Fibroblast of lung (primary cell): ENCODE results near the gene SURF2. TPM values are rescaled to one million over a fixed set of nuclear protein-coding genes. Genes with fewer than 3 reads are reported as not detected.

Experiments
- DNase-seq, 2 donors: peaks; one replicate each; pipeline versions ENCODE4 v3.0.0 to v3.0.0-alpha.2; 2010; ENCODE audit warnings: low read depth in 2 of 2
- H2AFZ ChIP-seq: 2 replicates; pipeline ENCODE4 v1.5.1; 2012; ENCODE audit warnings: low read length, control low read depth, inconsistent platforms
- H3K27ac ChIP-seq: 2 replicates; pipeline ENCODE4 v1.5.1; 2011; ENCODE audit warnings: low read length, control low read depth; ENCODE audit not compliant: insufficient read depth
- H3K27me3 ChIP-seq: 2 replicates; pipeline ENCODE4 v1.5.1; 2011; ENCODE audit warnings: mild to moderate bottlenecking, low read length; ENCODE audit not compliant: control insufficient read depth, insufficient read depth
- H3K36me3 ChIP-seq: 2 replicates; pipeline ENCODE4 v1.5.1; 2011; ENCODE audit warnings: low read length; ENCODE audit not compliant: control insufficient read depth, insufficient read depth
- H3K4me1 ChIP-seq: 2 replicates; pipeline ENCODE4 v1.5.1; 2011; ENCODE audit warnings: low read length; ENCODE audit not compliant: control insufficient read depth, insufficient read depth; ENCODE audit errors: extremely low read depth
- H3K4me2 ChIP-seq: 2 replicates; pipeline ENCODE4 v1.5.1; 2011; ENCODE audit warnings: low read length, control low read depth; ENCODE audit not compliant: insufficient read depth; ENCODE audit errors: extremely low read depth
- H3K4me3 ChIP-seq, 4 experiments: fragments of 200-600 bp in 1 of 4; sonication (generic) in 1 of 4; replicated peaks in 1 of 4; 2 replicates each; pipeline ENCODE4 v1.5.1; 2011 to 2016; ENCODE audit warnings: low read length in 4 of 4, low read depth in 3 of 4, mild to moderate bottlenecking in 3 of 4, control low read depth in 2 of 4, inconsistent platforms in 1 of 4, mixed read lengths in 1 of 4; ENCODE audit not compliant: insufficient read depth in 1 of 4; ENCODE audit errors: control extremely low read depth in 1 of 4
- H3K79me2 ChIP-seq: 2 replicates; pipeline ENCODE4 v1.5.1; 2012; ENCODE audit warnings: mild to moderate bottlenecking, low read length, inconsistent platforms; ENCODE audit not compliant: control insufficient read depth, insufficient read depth
- H3K9ac ChIP-seq: 2 replicates; pipeline ENCODE4 v1.5.1; 2011; ENCODE audit warnings: mild to moderate bottlenecking, low read length, control low read depth; ENCODE audit not compliant: insufficient read depth
- H3K9me3 ChIP-seq: 2 replicates; pipeline ENCODE4 v1.5.1; 2012; ENCODE audit warnings: low read depth, low read length; ENCODE audit not compliant: control insufficient read depth, insufficient read depth
- H4K20me1 ChIP-seq: 2 replicates; pipeline ENCODE4 v1.5.1; 2011; ENCODE audit warnings: low read length; ENCODE audit not compliant: control insufficient read depth, insufficient read depth; ENCODE audit errors: extremely low read depth
- CTCF ChIP-seq, 2 donors: IDR thresholded peaks in 1 of 2; conservative IDR thresholded peaks in 1 of 2; 1 replicate in 1 of 2; 2 replicates in 1 of 2; pipeline ENCODE4 v1.5.1; 2011 to 2012; ENCODE audit warnings: low read length in 2 of 2, control low read depth in 1 of 2, inconsistent platforms in 1 of 2, low read depth in 1 of 2, mild to moderate bottlenecking in 1 of 2
- EZH2 ChIP-seq: IDR thresholded peaks from 2 replicates; pipeline ENCODE4 v1.5.1; 2012; ENCODE audit warnings: low read length, control low read depth, mild to moderate bottlenecking; ENCODE audit errors: missing control alignments
- polyA plus RNA-seq, 2 donors: library from polyadenylated mRNA; depleted of rRNA in 1 of 2; stranded (reverse) in 1 of 2; unstranded in 1 of 2; fragments of >200 nt; gene quantifications; 2 replicates each; pipeline ENCODE4 v1.2.1, GENCODE V29; 2011 to 2012; ENCODE audit warnings: missing spikeins in 1 of 2
- total RNA-seq: library from RNA; depleted of rRNA; stranded (reverse); fragments of >200 nt; gene quantifications from 2 replicates; pipeline ENCODE4 v1.2.1, GENCODE V29; 2014

The SURF2 gene
- total and polyA plus RNA-seq, 2 donors (not counting 1 experiment from before 2014, with no cell fraction given) = 11.2 to 13.9 TPM

DNA sequence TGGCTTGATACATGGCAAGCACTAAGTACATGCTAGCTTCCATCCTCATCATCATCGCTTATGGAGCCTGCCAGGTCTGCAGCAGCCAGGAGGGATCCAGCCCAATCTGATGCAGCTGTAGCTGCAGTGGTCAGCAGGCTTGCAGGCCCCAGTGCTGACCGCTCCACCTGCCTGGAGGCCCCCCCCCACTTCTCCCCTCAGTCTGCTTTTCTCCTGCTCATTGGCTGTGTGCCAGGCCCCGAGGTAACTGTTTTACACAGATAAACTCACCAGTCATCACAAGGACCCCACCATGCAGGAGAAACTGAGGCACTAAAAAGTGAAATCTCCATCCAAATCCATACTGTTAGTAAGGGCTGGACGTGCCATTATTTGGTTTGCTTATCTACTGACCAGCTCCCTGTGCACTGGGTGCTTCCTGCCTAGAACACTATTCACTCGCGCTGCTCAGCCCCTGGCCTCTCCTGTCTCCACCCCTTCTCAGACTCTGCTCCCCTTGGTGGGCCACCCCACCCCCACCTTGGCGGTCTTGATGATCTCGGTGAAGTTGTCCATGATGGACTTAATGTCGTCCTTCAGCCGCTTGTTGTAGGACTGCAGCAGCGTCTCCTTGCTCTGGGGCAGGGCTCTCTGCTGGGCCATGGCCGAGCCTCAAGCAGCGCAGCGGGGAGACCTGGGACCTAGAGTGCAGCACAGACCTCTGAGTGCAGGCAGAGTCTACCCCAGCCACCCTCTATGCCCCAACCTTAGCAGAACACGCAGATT, 10.1 kb upstream of the SURF2 start:
- Histone ChIP-seq H3K36me3 (peaks cover 37% of the 10 kb centered on the region), H3K27me3 (no peaks in the 10 kb centered on the region), H3K9ac (no peak overlapping the region), H3K27ac (peak overlapping the region; percentile 4), H2AFZ (no peak overlapping the region), H3K4me3 (peak overlapping the region; percentile 50 to 95 (median 92)), H3K79me2 (peaks cover 43% of the 10 kb centered on the region), H3K4me1 (peaks cover 11% of the 10 kb centered on the region), H3K4me2 (peak overlapping the region; percentile 85), H3K9me3 (no peaks in the 10 kb centered on the region), H4K20me1 (no peaks in the 10 kb centered on the region)
- no peak for DNase-seq
- TF ChIP-seq EZH2 (no peak), CTCF (conservative IDR thresholded peaks at IDR 0.05 in 1 of 2, IDR thresholded peaks at IDR 0.05 in 1 of 2; ENCODE audit: low read depth in 1 of 2, low read length in 2 of 2) (no peak)

DNA sequence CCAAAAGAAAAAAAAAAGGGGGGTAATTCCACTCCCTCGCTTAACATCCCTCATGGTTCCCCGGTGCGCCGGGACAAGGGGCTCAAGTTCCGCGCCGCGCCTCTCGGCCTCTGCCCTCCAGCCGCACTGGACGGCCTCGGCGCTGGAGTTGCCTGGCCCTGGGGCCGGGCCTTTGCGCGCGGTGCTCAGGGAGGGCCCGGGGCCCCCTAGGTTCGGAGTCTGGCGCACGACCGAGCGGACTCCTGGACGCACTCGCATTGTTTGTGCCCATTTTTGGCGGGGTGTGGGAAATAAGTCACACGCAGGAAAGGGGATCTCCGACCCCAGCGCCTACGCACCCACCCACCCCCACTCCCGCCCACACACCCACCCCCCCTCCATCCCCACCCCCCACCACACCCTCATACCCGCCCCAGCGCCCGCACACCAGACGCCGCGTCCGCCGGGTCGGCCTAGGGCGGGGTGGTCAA, 8.8 kb upstream of the SURF2 start:
- peaks cover 11% of the 10 kb centered on the region for H3K4me1 ChIP-seq
- peak overlapping the region; percentile 66 for H3K27ac ChIP-seq
- peak overlapping the region; percentile 85 for H3K4me2 ChIP-seq
- DNase-seq = peak in 1 of 2 donors; percentile 30
- H3K4me3 ChIP-seq = peak overlapping the region; percentile 81 to 95 (median 92)
- H2AFZ ChIP-seq = no peak overlapping the region
- H4K20me1 ChIP-seq = no peaks in the 10 kb centered on the region
- H3K9ac ChIP-seq = peak overlapping the region; percentile 74
- peaks cover 43% of the 10 kb centered on the region for H3K79me2 ChIP-seq
- H3K9me3 ChIP-seq = no peaks in the 10 kb centered on the region
- TF ChIP-seq EZH2 = no peak
- TF ChIP-seq CTCF (conservative IDR thresholded peaks at IDR 0.05 in 1 of 2, IDR thresholded peaks at IDR 0.05 in 1 of 2; ENCODE audit: low read depth in 1 of 2, low read length in 2 of 2) = no peak
- H3K36me3 ChIP-seq = peaks cover 37% of the 10 kb centered on the region
- no peaks in the 10 kb centered on the region for H3K27me3 ChIP-seq

DNA sequence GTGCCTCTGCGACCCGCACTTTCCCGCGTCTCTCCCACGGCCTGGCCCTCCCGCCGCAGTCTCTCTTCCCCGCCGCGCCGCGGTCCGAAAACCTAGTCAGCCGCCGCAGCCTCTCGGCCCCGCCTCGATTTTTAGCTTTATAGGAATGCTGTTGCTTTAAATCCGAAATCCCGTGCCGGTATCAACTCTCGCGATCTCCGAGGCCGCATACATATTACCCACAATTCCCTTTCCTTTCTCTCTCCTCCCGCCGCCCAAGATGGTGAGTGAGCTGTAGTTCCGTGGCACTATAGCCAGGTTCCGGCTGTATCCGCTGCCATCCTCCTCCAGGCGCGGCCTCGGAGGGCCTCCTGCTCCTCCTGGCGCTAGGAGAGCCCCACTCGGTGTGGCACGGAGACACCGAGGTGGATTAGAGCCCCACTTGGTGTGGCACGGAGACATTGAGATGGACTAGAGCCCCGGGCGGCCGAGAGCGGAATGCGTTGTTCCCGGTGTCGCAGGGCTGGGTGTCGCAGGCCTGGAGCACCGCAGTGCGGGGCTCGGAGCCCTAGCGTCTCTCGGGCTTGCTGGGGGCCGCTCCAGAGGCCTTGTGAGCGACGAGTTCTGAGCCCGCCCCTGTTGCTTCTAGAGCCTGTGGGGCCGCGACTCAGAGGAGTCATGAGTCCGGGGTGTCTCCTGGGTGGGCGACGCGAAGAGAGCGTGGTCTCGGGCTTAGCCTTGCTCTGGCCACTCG, 8.2 kb upstream of the SURF2 start, which contains the start of the genes MED22 and RPL7A:
TSS of gene MED22 (minus strand) at position 147 of the 733 bp plus-strand sequence. CDS start 1,469 bp downstream, outside the sequence.
TSS of gene RPL7A (plus strand) at position 234 of the 733 bp plus-strand sequence. CDS start at position 260, 26 bp downstream.
- no peaks in the 10 kb centered on the region for H3K9me3 ChIP-seq
- H3K27ac ChIP-seq = peak within 1 kb of the TSS; percentile 92
- DNase-seq = peak; percentile 93 to 98
- peak within 1 kb of the TSS; percentile 97 for H3K9ac ChIP-seq
- no peaks in the 10 kb centered on the region for H4K20me1 ChIP-seq
- H3K79me2 ChIP-seq = peaks cover 43% of the 10 kb centered on the region
- peaks cover 35% of the 10 kb centered on the region for H3K36me3 ChIP-seq
- H3K4me3 ChIP-seq = peak within 1 kb of the TSS; percentile 81 to 95 (median 92)
- no peaks in the 10 kb centered on the region for H3K27me3 ChIP-seq
- peak within 1 kb of the TSS; percentile 100 for H3K4me2 ChIP-seq
- H3K4me1 ChIP-seq = peaks cover 11% of the 10 kb centered on the region
- TF ChIP-seq EZH2 (no peak), CTCF (conservative IDR thresholded peaks at IDR 0.05 in 1 of 2, IDR thresholded peaks at IDR 0.05 in 1 of 2; ENCODE audit: low read depth in 1 of 2, low read length in 2 of 2) (no peak)
- H2AFZ ChIP-seq = no peak within 1 kb of the TSS
